ENCODE results near the gene CUL2.

Gene CUL2

GRCh38 chr10:35006836-35007235 lies 83.3 kb downstream of the CUL2 start:
- ChIA-PET POLR2A (ENCODE audit: low non-redundant PET) (no interaction called here), CTCF (no interaction called here)
- no peak for TF ChIP-seq CTCF (conservative IDR thresholded peaks at IDR 0.05; ENCODE audit: low read depth)
- DNase-seq (ENCODE audit: low spot score), result no peak
- H3K27ac ChIP-seq, result peak overlapping the region; percentile 96

DNA sequence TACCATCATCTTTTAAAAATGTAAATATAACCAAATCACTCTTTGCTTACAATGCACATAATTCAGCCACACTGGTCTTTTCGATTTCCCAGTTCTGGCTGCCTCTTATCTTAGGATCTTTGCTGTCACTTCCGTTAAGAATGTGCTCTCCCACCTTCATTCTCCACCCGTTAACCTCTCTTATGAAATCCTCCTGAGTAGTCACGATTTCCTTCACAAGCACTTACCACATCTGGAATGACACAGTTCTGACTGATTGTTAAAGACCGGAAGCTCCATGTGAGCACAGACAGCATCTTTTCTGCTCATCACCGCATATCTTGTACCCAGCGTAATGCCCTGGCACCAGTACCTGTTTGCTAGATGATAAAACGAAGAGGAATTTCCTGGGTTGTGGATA lies 84.3 kb downstream of the CUL2 start:
- no peak for TF ChIP-seq CTCF (conservative IDR thresholded peaks at IDR 0.05; ENCODE audit: low read depth)
- peak overlapping the region; percentile 96 for H3K27ac ChIP-seq
- ChIA-PET POLR2A (ENCODE audit: low non-redundant PET) (no interaction called here), CTCF (no interaction called here)
- peak; percentile 87 for DNase-seq (ENCODE audit: low spot score)

GRCh38 chr10:35004651-35005050 lies 85.5 kb downstream of the CUL2 start:
- peak overlapping the region; percentile 93 for H3K27ac ChIP-seq
- no peak for DNase-seq (ENCODE audit: low spot score)
- no peak for TF ChIP-seq CTCF (conservative IDR thresholded peaks at IDR 0.05; ENCODE audit: low read depth)
- ChIA-PET POLR2A (ENCODE audit: low non-redundant PET) (no interaction called here), CTCF (interaction anchor here (0.6 to 2.7 kb wide), 2 partner anchors 10 to 94 kb away, joined by 3 to 11 read pairs; no protein-coding TSS in a partner anchor)

DNA sequence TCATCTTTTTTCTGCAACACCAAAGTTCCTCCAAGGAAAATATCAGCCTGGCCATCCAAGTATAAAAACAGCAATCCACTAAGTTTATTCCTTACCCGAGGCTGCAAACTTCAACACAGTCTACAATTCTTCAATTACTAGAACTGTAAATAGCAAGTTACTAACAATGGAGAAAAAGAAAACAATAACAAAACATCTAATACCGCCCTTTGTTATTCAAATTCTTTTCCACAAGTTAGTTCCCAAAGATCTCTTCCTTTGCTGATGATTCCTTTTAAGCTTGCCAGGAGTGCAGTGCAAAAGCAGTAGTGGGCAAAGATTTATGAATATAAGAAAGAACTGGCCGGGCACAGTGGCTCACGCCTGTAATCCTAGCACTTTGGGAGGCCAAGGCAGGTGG lies 86.2 kb downstream of the CUL2 start:
- no peak for TF ChIP-seq CTCF (conservative IDR thresholded peaks at IDR 0.05; ENCODE audit: low read depth)
- no peak for DNase-seq (ENCODE audit: low spot score)
- CTCF ChIA-PET, result interaction anchor here (2.7 kb wide), 1 partner anchor 10 kb away, joined by 11 read pairs; no protein-coding TSS in a partner anchor
- H3K27ac ChIP-seq, result peak overlapping the region; percentile 62
- POLR2A ChIA-PET (ENCODE audit: low non-redundant PET), result no interaction called here

- no peak for TF ChIP-seq CTCF (conservative IDR thresholded peaks at IDR 0.05; ENCODE audit: low read depth)
- ChIA-PET POLR2A (ENCODE audit: low non-redundant PET) (no interaction called here), CTCF (no interaction called here)
- no peak for DNase-seq (ENCODE audit: low spot score)
- H3K27ac ChIP-seq, result no peak overlapping the region
These were observed 89.2 kb downstream of the CUL2 start for GRCh38 chr10:35000936-35001335.

DNA sequence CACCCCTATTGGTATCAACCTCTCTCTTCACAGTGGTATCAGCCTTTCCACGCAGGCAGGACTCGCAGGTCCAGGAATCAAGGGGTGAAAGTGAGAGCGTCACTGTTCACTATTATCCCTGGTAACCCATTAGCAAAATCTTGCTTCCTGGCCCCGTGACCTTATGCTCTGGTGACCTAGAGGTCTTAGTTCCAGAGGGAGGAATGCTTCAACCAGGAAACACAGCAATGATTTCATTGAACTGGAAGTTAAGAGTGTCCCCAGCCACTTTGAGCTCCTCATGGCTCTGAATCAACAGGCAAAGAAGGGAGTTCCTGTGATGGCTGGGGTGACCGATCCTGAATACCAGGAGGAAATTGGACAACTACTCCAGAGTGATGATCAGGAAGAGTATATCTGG lies 90.6 kb downstream of the CUL2 start:
- POLR2A ChIA-PET (ENCODE audit: low non-redundant PET), result no interaction called here
- CTCF ChIA-PET, result interaction anchor here (0.5 to 0.8 kb wide), 2 partner anchors 28 to 1990 kb away, joined by 3 to 5 read pairs; no protein-coding TSS in a partner anchor
- TF ChIP-seq CTCF (conservative IDR thresholded peaks at IDR 0.05; ENCODE audit: low read depth), result no peak
- no peak overlapping the region for H3K27ac ChIP-seq
- no peak for DNase-seq (ENCODE audit: low spot score)

GRCh38 chr10:34998940-34999339 lies 91.2 kb downstream of the CUL2 start:
- ChIA-PET CTCF (interaction anchor here (0.8 kb wide), 1 partner anchor 27 kb away, joined by 3 read pairs; no protein-coding TSS in a partner anchor), POLR2A (ENCODE audit: low non-redundant PET) (no interaction called here)
- H3K27ac ChIP-seq, result no peak overlapping the region
- no peak for TF ChIP-seq CTCF (conservative IDR thresholded peaks at IDR 0.05; ENCODE audit: low read depth)
- DNase-seq (ENCODE audit: low spot score), result no peak

Measured in RWPE1 (cell line).